ENCODE results near the gene SLC35G6. TPM values are rescaled to one million over a fixed set of nuclear protein-coding genes. Genes with fewer than 3 reads are reported as not detected.
A peak's percentile ranks its signal among the peaks of the same experiment; 100 is the strongest.

Gene SLC35G6
- total and polyA plus RNA-seq, 2 experiments from 2014 or later: 0.16 TPM; not detected in 1

DNA sequence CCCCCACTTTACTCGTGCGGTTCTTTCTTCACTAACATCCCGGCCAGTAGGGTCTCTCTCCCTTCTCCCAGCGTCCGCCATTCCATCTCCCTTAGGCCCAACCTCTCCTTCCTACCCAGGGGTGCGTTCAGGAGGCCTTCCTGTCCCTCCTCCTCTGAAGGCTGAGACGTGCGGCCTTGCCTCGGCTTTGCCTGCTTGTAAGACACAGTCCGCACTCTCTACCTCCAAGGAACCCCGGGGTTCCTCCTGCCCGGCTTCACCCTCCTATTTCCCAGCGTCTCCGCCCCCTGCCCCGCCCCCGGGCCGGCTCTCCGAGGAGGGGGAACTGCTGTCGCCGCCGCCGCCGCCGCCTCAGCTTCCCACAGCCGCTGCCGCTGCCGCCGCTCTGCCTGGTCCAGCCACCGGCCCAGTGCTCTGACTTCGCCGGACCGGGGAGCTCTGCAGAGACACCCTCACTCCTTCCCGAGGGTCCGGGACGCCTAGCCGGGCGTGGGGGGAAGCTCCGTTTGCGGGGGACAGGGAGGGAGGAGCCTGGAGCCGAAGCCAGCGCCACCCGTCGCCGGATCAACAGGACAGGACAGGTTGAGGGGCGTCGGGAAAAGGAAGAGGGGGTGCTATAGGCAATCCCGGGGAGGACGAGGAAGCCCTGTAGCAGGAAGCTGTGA lies 43.2 kb upstream of the SLC35G6 start:
- Mint-ChIP-seq H3K27ac (no peak overlapping the region; the same call in 1 of the 2 replicates), H3K4me1 (peaks cover 30% of the 10 kb centered on the region), H3K4me3 (peak overlapping the region; percentile 84), H3K36me3 (ENCODE audit: low read depth) (no peaks in the 10 kb centered on the region; the same call in 2 of the 3 replicates), H3K27me3 (ENCODE audit: insufficient read depth, low read depth, poor library complexity) (peaks cover 48% of the 10 kb centered on the region), H3K9me3 (no peaks in the 10 kb centered on the region)
- no peaks in the 10 kb centered on the region for H3K9me2 ChIP-seq (ENCODE audit: insufficient read depth)
- H3K36me3 ChIP-seq (ENCODE audit: insufficient read depth): no peaks in the 10 kb centered on the region
- no peak overlapping the region for H3K27ac ChIP-seq (ENCODE audit: low read depth)
- TF ChIP-seq POLR2AphosphoS5 (IDR thresholded peaks at IDR 0.05; ENCODE audit: low read depth) (peak; percentile 75), EZH2phosphoT487 (IDR thresholded peaks at IDR 0.05; ENCODE audit: unreplicated experiment) (no peak)
- TF ChIP-seq, protein P1, sequence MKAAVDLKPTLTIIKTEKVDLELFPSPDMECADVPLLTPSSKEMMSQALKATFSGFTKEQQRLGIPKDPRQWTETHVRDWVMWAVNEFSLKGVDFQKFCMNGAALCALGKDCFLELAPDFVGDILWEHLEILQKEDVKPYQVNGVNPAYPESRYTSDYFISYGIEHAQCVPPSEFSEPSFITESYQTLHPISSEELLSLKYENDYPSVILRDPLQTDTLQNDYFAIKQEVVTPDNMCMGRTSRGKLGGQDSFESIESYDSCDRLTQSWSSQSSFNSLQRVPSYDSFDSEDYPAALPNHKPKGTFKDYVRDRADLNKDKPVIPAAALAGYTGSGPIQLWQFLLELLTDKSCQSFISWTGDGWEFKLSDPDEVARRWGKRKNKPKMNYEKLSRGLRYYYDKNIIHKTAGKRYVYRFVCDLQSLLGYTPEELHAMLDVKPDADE (IDR thresholded peaks at IDR 0.05): no peak
- TF ChIP-seq, protein P2, sequence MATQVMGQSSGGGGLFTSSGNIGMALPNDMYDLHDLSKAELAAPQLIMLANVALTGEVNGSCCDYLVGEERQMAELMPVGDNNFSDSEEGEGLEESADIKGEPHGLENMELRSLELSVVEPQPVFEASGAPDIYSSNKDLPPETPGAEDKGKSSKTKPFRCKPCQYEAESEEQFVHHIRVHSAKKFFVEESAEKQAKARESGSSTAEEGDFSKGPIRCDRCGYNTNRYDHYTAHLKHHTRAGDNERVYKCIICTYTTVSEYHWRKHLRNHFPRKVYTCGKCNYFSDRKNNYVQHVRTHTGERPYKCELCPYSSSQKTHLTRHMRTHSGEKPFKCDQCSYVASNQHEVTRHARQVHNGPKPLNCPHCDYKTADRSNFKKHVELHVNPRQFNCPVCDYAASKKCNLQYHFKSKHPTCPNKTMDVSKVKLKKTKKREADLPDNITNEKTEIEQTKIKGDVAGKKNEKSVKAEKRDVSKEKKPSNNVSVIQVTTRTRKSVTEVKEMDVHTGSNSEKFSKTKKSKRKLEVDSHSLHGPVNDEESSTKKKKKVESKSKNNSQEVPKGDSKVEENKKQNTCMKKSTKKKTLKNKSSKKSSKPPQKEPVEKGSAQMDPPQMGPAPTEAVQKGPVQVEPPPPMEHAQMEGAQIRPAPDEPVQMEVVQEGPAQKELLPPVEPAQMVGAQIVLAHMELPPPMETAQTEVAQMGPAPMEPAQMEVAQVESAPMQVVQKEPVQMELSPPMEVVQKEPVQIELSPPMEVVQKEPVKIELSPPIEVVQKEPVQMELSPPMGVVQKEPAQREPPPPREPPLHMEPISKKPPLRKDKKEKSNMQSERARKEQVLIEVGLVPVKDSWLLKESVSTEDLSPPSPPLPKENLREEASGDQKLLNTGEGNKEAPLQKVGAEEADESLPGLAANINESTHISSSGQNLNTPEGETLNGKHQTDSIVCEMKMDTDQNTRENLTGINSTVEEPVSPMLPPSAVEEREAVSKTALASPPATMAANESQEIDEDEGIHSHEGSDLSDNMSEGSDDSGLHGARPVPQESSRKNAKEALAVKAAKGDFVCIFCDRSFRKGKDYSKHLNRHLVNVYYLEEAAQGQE (IDR thresholded peaks at IDR 0.05; ENCODE audit: unreplicated experiment): no peak
- DNase-seq (ENCODE audit: low spot score) (peak; percentile 86), ATAC-seq (peak; percentile 8)
- H3K4me2 ChIP-seq: peak overlapping the region; percentile 76
- peak overlapping the region; percentile 98 for H3K4me3 ChIP-seq
- H2AFZ ChIP-seq: 0 out of 2 replicates have a peak overlapping the region, but pooled peaks have one; percentile 72
- peaks cover 35% of the 10 kb centered on the region for H3K27me3 ChIP-seq (ENCODE audit: insufficient read depth)
- H3F3A ChIP-seq (replicated peaks; ENCODE audit: low read depth): peaks cover 40% of the 10 kb centered on the region
- H4K20me1 ChIP-seq (replicated peaks; ENCODE audit: insufficient read depth): no peaks in the 10 kb centered on the region; the same call in 1 of the 2 replicates
- H3K4me1 ChIP-seq (ENCODE audit: insufficient read depth): peaks cover 22% of the 10 kb centered on the region
- H3K79me2 ChIP-seq (replicated peaks; ENCODE audit: insufficient read depth): no peaks in the 10 kb centered on the region

DNA sequence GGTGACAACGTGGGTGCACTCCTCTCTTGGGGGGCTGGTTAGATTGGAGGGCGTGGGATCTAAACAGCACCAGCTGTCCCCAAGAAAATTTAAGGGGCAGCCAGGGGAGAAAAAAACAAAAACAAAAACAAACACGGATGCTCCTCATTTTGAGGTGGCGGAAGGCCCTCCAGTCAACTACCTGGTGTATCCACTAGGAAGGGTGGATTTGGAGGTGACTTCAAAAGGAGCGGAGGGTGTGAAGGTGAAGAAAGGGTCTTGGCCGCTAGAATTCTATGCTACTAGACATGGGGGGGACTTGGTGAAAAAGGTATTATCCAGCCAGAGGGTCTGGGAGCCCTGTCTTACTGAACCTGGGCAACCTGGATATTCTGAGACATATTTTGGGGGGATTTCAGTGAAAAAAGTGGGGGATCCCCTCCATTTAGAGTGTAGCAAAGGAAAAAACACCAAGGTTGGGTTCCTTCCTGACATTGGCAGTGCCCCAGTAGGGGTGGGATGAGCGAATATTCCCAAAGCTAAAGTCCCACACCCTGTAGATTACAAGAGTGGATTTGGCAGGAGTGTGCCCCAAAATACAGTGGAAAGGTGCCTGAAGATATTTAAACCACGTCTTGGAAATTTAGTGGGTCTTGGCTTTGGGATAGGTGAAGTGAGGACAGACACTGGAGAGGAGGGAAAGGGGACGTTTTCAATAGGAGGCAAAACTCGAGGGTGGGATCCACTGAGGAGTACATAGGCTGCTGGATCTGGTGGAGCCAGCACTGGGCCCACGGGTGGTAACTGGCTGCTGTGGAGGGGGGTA lies 42.4 kb upstream of the SLC35G6 start:
- Mint-ChIP-seq H3K36me3 (ENCODE audit: low read depth) (no peaks in the 10 kb centered on the region; the same call in 2 of the 3 replicates), H3K27ac (no peak overlapping the region), H3K9me3 (no peaks in the 10 kb centered on the region), H3K4me1 (peaks cover 31% of the 10 kb centered on the region), H3K4me3 (peak overlapping the region; percentile 84), H3K27me3 (ENCODE audit: insufficient read depth, low read depth, poor library complexity) (peaks cover 48% of the 10 kb centered on the region)
- ATAC-seq (no peak), DNase-seq (ENCODE audit: low spot score) (no peak)
- Histone ChIP-seq H3K4me2 (peak overlapping the region; percentile 76), H3K4me3 (peak overlapping the region; percentile 98), H3F3A (replicated peaks; ENCODE audit: low read depth) (peaks cover 40% of the 10 kb centered on the region), H3K27me3 (ENCODE audit: insufficient read depth) (peaks cover 39% of the 10 kb centered on the region), H2AFZ (no peak overlapping the region), H3K4me1 (ENCODE audit: insufficient read depth) (peaks cover 24% of the 10 kb centered on the region), H3K9me2 (ENCODE audit: insufficient read depth) (no peaks in the 10 kb centered on the region), H3K36me3 (ENCODE audit: insufficient read depth) (no peaks in the 10 kb centered on the region), H3K27ac (ENCODE audit: low read depth) (no peak overlapping the region), H4K20me1 (replicated peaks; ENCODE audit: insufficient read depth) (peaks cover 1% of the 10 kb centered on the region; the same call in 1 of the 2 replicates), H3K79me2 (replicated peaks; ENCODE audit: insufficient read depth) (no peaks in the 10 kb centered on the region)
- TF ChIP-seq, protein P2 (IDR thresholded peaks at IDR 0.05; ENCODE audit: unreplicated experiment): no peak
- TF ChIP-seq EZH2 (IDR thresholded peaks at IDR 0.05; ENCODE audit: low read depth, unreplicated experiment) (peak; percentile 38), EZH2phosphoT487 (IDR thresholded peaks at IDR 0.05; ENCODE audit: unreplicated experiment) (no peak), NANOG (IDR thresholded peaks at IDR 0.05; ENCODE audit: borderline replicate concordance) (no peak), CREB1 (CRISPR knock-in tag; IDR thresholded peaks at IDR 0.05; ENCODE audit: low read depth) (no peak), ZNF331 (CRISPR knock-in tag; IDR thresholded peaks at IDR 0.05; ENCODE audit: low read depth) (no peak)

Measured in GM23338 (cell line).